GM19099 (cell line): ENCODE measurements around the gene DCAF10.

ENCODE experiments used
- POLR2A ChIP-seq: IDR thresholded peaks from 3 replicates; pipeline ENCODE4 v1.6.1; 2011; ENCODE audit warnings: low read depth; ENCODE audit not compliant: insufficient read length; ENCODE audit errors: extremely low read depth

DCAF10 gene

DNA sequence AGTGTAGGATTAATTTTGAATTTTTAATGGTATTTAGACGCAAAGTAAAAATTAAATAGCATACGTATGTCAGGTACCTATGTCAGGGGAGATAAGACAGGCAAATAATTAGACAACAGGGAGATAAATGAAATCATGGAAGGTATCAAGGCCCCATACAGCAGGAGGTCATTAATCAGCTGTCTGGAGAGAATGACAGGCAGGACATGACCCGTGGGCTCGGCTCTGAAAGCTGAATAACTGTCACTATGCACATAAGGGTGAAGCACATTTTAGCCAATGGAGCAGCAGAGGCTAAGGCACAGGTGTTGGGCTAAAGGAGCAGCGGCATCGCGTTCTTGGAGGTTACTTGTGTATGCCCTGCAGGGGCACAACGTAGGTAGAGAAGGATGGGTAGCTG is 91.5 kb downstream of the DCAF10 start:
- no peak for TF ChIP-seq POLR2A

DNA sequence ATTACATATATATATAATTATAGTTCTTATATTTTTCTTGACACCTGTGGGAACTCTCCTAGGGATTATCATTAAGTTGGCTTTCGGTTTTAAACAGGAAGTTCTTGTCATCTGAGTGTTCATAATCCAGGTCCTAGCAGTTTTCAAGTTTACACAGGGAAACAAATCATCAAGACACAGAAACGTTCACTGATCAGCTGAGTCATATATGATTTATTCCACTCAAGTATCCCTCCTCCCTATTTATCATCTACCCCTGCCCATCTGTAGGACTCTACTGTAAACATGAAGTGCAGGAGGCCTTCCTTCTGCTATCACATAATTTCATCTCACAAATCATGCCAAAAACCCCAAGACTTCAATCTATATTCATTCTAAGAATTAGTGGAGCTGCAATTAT is 97.1 kb downstream of the DCAF10 start:
- no peak for TF ChIP-seq POLR2A

DNA sequence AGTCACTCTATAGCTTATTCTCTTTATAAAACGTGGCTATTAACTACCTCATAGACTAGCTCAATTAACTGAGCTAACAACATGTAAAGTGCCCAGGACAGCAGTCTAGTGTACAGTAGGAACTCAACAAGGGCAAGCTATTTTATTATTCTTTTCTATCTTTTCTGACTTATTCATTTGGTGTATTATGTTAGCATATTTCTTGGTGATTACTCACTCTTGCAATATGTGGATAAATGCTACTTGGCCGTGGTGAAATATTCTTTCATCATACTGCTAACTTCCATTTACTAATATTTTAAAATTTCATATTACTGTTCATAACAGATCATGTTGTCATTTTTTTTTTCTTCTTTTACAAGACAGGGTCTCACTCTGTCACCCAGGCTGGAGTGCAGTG is 98.4 kb downstream of the DCAF10 start:
- TF ChIP-seq POLR2A = no peak

DNA sequence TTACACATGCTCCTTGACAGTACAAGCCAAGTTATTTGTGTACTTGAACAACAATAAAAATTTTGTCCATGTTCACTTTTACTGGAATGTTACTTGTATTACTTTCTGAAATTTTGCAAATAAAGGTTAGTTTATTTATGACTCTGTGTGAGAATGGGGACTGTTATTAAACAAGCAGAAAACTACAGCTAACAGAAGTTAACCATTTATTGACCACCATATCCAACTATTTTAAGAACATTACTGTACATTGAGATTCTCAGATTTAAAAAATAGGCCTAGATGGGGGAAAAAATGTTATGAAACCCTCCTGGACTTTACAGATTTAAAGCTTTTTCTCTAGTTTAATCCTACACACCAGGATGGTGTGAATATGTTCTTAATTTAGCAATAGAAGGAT is 101.5 kb downstream of the DCAF10 start:
- no peak for TF ChIP-seq POLR2A

DNA sequence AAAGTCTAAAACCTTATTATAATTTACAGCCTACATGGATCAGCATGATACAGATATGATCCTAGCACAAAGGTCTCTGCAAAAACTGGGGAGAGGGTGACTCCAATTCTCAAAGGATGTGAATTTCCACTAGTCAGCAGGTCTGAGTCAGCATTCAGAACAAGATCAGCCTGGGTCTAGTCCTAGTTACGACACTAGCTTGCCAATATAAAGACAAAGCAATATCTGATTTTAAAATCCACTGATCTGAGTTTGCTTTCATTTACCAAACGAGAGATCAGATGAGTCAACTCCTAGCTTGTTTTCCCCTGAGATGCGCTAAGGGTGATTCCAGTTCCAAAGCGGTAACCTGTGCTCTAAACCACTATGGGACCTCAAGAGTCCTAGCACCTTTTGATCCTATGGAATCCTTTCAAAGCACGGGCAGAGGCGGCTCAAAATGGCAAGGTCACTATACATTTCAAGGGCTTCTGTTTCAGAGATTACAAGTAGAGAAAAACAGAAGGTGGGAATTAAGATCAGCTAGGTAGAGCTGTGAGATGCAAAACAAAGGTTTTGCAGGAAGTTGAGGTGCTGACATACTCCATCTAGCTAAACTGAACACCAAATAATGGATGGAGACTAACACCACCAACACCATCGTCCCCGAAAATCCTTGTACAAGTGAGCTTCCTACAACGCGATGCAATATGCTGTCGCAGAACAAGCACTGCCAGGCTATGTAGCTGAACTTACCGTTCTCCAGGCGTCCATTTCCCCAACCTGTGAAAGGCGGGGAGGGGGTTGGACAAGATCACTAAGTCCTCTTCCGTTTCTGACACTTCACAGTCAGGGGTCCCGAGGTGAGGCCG is 102.4 kb downstream of the DCAF10 start:
- no peak for TF ChIP-seq POLR2A

DNA sequence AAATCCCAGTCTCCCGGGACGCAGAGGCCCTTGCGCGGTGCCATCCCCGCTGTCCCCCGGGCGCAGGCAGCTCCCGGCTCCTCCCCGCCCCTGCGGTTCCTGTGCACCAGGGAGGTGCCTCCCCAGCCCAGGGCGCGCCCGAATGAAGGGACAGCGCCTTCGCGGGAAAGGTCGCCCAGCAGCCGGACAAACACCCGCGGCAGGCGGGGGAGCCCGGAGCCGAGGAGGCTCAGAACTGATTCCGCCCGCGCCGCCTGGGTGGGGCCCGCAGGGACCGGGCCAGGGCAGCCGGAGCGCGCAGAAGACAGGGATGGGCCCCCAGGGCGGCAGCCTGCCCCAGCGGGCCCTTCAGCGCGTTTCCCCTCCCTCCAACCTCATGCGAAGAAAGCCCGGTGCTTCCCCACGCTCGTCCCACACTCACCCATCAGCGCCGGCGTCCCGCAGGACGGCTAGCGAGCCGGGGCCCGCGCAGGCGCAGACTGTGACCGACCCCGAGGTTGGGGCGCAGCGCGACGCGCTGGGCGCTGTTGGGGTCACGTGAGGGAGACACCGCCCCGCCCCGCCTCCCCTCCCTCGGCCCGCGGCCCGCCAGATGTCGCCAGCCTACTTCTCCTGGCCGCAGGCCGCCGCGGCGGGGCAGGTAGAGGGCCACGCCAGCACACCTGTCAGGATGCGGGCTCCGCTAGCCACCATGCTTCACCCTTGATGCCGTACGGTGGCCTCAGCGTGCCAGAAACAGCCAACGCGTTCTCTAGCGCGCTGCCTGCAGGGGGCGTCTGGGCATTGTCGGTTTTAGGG is 103.2 kb downstream of the DCAF10 start, which contains the start of gene SLC25A51:
TSS of gene SLC25A51 (minus strand) at position 481 of the 798 bp plus-strand sequence. CDS start 15,577 bp downstream, outside the sequence.
- peak; percentile 81 for TF ChIP-seq POLR2A

DNA sequence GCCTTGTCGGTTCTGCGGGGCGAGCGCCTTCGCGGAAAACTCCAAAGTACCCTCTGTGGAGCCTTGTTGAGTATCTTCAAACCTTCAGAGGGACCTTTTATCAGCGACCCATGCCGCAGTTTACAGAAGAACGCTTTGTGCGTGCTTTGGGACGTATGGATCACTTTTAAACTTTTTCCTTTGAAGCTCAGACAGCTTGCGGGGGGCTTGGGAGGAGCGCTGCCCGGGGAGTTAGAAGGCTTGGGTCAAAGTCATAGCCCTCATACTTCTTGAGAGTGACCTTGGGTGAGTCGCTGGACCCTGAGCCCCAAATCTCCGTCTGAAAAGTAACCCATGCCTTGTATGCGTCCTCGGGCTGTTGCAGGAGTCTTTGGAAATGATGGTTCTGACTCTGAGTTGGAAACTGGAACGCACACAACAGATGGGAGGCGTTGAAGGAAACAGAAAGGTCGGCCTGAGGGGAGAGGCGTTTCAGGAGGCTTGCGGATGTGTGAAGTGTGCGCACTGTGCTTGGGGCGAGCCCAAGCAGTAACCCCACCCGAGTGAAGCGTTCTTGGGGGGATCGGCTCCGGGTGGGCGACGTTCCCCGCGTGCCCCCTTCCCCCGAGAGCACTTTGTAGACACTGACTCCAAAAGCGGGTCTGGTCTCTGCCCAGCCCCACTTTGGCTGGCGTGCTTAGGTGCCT is 104.0 kb downstream of the DCAF10 start:
- TF ChIP-seq POLR2A = no peak

DNA sequence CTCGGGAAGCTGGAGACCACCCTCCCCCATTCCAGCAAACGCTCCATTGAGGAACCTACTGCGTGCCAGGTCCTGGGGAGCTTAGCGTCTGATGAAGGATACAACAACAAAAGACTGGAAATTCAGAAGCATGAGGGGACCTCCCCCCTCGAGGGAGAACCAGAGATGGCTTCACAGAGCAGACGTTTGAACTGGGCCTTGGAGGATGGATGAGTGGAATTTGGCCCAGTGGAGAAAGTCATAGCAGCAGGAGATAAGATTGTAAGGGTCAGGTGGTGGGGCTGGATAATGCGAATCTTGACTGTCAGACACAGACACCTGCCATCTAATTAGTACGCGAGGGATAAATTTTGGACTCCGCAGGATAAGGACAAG is 104.5 kb downstream of the DCAF10 start:
- no peak for TF ChIP-seq POLR2A

DNA sequence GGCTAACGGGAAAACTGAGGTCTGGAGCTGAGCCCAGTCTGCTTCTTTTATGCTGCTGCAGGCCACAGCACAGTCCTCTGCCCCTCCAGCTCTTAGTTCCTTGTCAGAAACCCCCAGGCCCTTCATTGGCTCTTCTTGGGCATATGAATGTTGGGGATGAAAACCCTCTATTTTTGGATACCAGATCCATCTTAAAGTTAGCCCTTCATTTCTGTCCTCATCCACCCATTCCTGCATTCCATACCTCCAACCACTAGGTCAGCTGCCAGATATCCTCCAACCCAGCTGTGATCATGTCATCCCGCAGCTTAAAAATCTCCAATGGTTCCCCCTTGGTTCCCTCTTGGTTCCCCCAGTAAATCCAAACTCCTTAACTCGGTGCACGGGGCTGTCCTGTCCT is 105.2 kb downstream of the DCAF10 start:
- TF ChIP-seq POLR2A = no peak

DNA sequence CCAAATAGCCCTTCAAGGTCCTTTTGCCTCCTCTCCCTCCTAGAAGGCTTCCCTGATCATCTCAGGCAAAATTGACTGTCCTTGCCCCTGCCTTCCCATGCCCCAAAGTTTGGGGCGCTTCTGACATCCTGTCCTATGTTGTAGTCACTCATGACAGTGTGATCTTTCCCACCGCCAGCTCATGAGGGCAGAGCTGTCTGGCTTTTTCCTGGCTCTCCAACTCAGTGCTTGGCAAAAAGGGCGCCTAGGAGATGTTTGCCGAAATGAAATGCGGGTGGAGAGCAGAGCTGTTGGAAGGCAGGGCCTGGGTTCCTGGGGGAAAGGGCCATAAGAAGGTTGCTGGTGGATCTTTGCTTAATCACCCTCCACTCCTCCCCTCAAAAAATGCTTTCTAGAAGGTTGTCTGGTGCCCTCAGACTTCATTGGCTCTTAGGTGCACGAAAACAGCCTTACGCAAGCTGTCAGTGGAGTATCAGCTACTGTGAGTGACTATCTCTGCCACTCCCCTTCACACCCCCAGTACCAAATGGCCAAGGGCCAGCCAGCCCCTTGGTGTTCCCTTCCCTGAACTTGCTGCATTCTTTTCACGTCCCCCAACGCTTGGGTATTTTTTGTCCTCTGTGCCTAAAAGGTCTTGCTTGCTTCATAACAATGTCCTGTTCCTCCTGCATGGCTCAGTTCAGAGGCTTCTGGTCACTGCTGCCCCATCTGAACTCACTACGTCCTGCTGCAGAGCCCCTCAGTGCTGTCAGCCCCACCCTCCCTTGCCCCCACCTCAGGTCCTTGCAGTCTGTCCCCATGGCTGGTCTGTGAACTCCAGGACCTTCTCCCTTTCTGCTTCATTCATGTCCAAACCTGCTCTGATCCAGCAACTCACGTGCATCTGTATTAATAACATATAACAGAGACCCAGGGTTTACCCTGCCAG is 106.0 kb downstream of the DCAF10 start:
- TF ChIP-seq POLR2A = no peak

DNA sequence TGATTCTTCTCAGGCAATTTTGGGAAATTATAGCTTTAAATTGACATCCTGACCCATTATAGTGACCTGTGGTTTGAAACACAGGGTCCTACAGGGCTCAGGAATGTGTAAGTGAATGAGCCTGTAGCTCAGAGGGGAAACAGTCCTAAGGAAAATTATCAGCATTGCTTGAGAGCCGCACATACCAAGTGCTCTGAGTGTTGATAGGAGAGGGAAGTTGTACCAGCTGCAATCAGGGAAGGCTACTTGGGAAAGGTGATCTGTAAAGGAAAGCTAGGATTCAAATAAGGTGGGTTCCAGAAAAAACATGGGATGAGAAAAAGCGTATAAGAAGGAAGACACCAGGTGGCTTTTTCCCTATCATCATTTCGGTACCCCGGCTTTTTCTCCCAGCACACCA is 107.7 kb downstream of the DCAF10 start:
- no peak for TF ChIP-seq POLR2A

DNA sequence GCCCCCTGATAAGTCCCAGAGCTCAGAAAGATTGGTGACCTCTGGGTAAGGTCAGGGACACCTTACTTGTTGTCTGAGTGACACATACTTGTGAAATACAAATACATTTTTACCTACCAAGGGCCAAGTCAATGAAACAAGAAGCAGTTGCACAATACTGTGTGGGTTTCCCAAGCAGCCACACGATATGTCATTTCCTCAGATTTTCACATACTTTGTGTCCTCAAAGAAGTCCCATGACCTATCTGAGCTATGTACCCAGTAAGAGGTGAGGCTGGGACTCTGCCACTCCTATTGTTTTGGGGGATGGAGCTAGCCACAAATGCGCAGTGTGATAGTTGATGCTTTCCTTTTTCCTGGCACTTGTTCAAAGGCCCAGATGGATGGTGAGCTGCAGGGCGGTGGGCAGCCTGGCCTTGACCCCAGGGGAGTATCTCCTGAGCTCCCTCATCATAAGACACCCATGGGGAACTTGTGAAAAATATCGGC is 108.1 kb downstream of the DCAF10 start:
- no peak for TF ChIP-seq POLR2A

DNA sequence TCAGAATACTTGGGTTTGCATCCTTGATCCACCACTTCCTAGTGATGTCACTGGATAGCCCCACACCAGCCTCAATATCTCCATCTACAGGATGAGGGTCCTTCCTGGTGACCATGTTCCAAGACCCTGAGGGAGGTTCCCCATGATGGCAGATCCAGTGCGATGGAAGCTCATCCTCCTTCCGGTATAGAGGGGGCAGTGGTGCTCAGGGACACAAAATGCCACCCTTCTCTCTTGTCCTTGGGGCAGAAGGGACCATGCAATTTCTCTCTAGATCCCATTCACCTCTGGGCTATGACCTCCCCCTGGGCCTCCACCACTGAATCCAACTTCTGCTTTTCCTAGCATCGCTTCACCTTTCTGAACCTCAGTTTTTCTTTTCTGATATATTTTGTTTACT is 108.7 kb downstream of the DCAF10 start:
- TF ChIP-seq POLR2A = no peak

DNA sequence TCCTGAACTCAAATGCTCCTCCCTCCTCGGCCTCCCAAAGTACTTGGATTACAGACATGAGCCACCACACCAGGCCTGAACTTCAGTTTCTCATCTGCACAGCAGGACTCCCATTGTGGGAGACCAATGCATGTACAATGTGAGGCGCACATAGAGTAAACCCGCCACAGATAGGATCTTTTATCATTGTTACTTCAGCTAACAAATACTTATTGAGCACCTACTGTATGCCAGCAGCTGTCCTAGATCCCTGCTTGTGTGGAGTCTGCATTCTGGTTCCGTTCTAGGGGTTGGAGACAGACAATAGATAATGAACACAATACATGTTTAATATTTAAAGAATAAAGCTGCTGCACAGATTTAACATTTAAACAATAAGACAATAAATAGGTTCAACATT is 109.7 kb downstream of the DCAF10 start:
- TF ChIP-seq POLR2A = no peak

DNA sequence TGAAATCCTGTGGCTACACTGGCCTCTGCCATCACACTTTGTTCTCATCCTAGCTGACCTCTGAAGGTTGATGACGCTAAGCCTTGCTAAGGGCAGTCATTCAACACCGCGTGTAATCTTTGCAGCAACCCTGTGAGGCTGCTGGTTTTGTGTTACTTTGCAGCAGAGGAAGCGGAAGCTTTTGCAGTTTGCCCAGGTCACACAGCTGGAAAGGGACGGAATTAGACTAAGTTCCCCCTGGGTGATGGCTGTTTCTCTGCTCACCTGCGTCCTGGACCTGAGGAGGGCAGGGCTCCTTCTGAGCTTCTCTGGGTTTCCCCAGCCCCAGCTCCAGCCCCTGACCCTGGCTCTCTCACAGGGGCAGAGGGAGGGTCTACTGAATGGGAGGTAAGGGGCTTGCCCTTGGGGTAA is 110.7 kb downstream of the DCAF10 start:
- TF ChIP-seq POLR2A = no peak
